Activated T-cell treated with anti-CD3 and anti-CD28 coated beads, Interleukin-2, amount 50 U/mL, for 72 hours (primary cell): ENCODE data around the gene HBB. TPM values are rescaled to one million over a fixed set of nuclear protein-coding genes. Genes with fewer than 3 reads are reported as not detected.

ENCODE experiments used
- ATAC-seq, 2 donors: fragments of 150-1000 bp; cut with Tn5 transposase; replicated peaks in 1 of 2; 2 replicates each; pipeline ENCODE4 v1.10.0; 2021; ENCODE audit warnings: moderate library complexity in 2 of 2, mild to moderate bottlenecking in 1 of 2
- DNase-seq, 2 donors: peaks; one replicate each; pipeline ENCODE4 v3.0.0; 2021 to 2022; ENCODE audit warnings: mixed read lengths in 1 of 2
- H3K27ac Mint-ChIP-seq: one replicate; pipeline ENCODE4 v1.8.0; 2022; ENCODE audit warnings: mild to moderate bottlenecking, moderate library complexity, mixed read lengths
- H3K27me3 Mint-ChIP-seq: one replicate; pipeline ENCODE4 v1.8.0; 2022; ENCODE audit warnings: low read depth, mixed read lengths
- H3K36me3 Mint-ChIP-seq, 2 donors: one replicate each; pipeline ENCODE4 v1.8.0; 2022; ENCODE audit warnings: mixed read lengths in 2 of 2, mild to moderate bottlenecking in 1 of 2; ENCODE audit not compliant: insufficient read depth in 2 of 2
- H3K4me1 Mint-ChIP-seq: one replicate; pipeline ENCODE4 v1.8.0; 2022; ENCODE audit warnings: low read depth, mixed read lengths
- H3K4me3 Mint-ChIP-seq, 2 donors: one replicate each; pipeline ENCODE4 v1.8.0; 2022; ENCODE audit warnings: mild to moderate bottlenecking in 2 of 2, mixed read lengths in 2 of 2, moderate library complexity in 2 of 2
- H3K9me3 Mint-ChIP-seq, 2 donors: one replicate each; pipeline ENCODE4 v1.8.0; 2022; ENCODE audit warnings: mixed read lengths in 2 of 2
- total RNA-seq, 2 donors: library from RNA; stranded (reverse); gene quantifications; one replicate each; pipeline ENCODE4 v1.2.3, GENCODE V29; 2022

The HBB gene
- total RNA-seq, 2 donors from 2014 or later = not detected

GRCh38 chr11:5229796-5230195 lies 2.9 kb upstream of the HBB start:
- no peak overlapping the region for H3K27ac Mint-ChIP-seq
- H3K4me3 Mint-ChIP-seq = no peak overlapping the region
- no peaks in the 10 kb centered on the region for H3K27me3 Mint-ChIP-seq
- peaks cover 6% of the 10 kb centered on the region for H3K4me1 Mint-ChIP-seq
- DNase-seq (no peak), ATAC-seq (no peak)
- no peaks in the 10 kb centered on the region for H3K36me3 Mint-ChIP-seq
- no peaks in the 10 kb centered on the region for H3K9me3 Mint-ChIP-seq

- Mint-ChIP-seq H3K27ac (no peak overlapping the region), H3K36me3 (no peaks in the 10 kb centered on the region), H3K27me3 (no peaks in the 10 kb centered on the region), H3K4me1 (peaks cover 2% of the 10 kb centered on the region), H3K9me3 (no peaks in the 10 kb centered on the region), H3K4me3 (no peak overlapping the region)
- ATAC-seq (no peak), DNase-seq (no peak)
Observed at GRCh38 chr11:5229356-5229755, 2.5 kb upstream of the HBB start.

GRCh38 chr11:5228124-5228523 lies 1.3 kb upstream of the HBB start:
- H3K27me3 Mint-ChIP-seq = no peaks in the 10 kb centered on the region
- no peaks in the 10 kb centered on the region for H3K36me3 Mint-ChIP-seq
- no peaks in the 10 kb centered on the region for H3K4me1 Mint-ChIP-seq
- no peak overlapping the region for H3K4me3 Mint-ChIP-seq
- no peak overlapping the region for H3K27ac Mint-ChIP-seq
- no peaks in the 10 kb centered on the region for H3K9me3 Mint-ChIP-seq
- no peak for ATAC-seq
- DNase-seq = no peak

- Mint-ChIP-seq H3K4me1 (no peaks in the 10 kb centered on the region), H3K27me3 (no peaks in the 10 kb centered on the region), H3K4me3 (no peak overlapping the region), H3K9me3 (no peaks in the 10 kb centered on the region), H3K27ac (no peak overlapping the region), H3K36me3 (no peaks in the 10 kb centered on the region)
- ATAC-seq (no peak), DNase-seq (no peak)
Observed at GRCh38 chr11:5227681-5228080, 810 bp upstream of the HBB start.

- DNase-seq = no peak
- H3K36me3 Mint-ChIP-seq = no peaks in the 10 kb centered on the region
- H3K4me1 Mint-ChIP-seq = no peaks in the 10 kb centered on the region
- no peaks in the 10 kb centered on the region for H3K27me3 Mint-ChIP-seq
- no peak overlapping the region for H3K27ac Mint-ChIP-seq
- no peak overlapping the region for H3K4me3 Mint-ChIP-seq
- no peak for ATAC-seq
- H3K9me3 Mint-ChIP-seq = no peaks in the 10 kb centered on the region
Observed at GRCh38 chr11:5225480-5225871, 1.4 kb downstream of the HBB start.

GRCh38 chr11:5224538-5225479 lies 2.1 kb downstream of the HBB start:
- ATAC-seq (no peak), DNase-seq (no peak)
- Mint-ChIP-seq H3K4me3 (no peak overlapping the region), H3K9me3 (no peaks in the 10 kb centered on the region), H3K36me3 (no peaks in the 10 kb centered on the region), H3K27me3 (no peaks in the 10 kb centered on the region), H3K4me1 (no peaks in the 10 kb centered on the region), H3K27ac (no peak overlapping the region)

- no peak for DNase-seq
- ATAC-seq = no peak
- Mint-ChIP-seq H3K9me3 (peaks cover 0 to 4% of the 10 kb centered on the region in 2 donors), H3K4me1 (no peaks in the 10 kb centered on the region), H3K27ac (no peak overlapping the region), H3K36me3 (peaks cover 0 to 2% of the 10 kb centered on the region in 2 donors), H3K4me3 (no peak overlapping the region), H3K27me3 (no peaks in the 10 kb centered on the region)
Observed at GRCh38 chr11:5223686-5224085, 3.2 kb downstream of the HBB start.

GRCh38 chr11:5223146-5223545 lies 3.7 kb downstream of the HBB start:
- Mint-ChIP-seq H3K36me3 (peaks cover 0 to 2% of the 10 kb centered on the region in 2 donors), H3K9me3 (peaks cover 0 to 4% of the 10 kb centered on the region in 2 donors), H3K4me3 (no peak overlapping the region), H3K4me1 (no peaks in the 10 kb centered on the region), H3K27me3 (no peaks in the 10 kb centered on the region), H3K27ac (no peak overlapping the region)
- ATAC-seq = no peak
- no peak for DNase-seq

GRCh38 chr11:5210376-5210885 lies 16.4 kb downstream of the HBB start:
- no peaks in the 10 kb centered on the region for H3K27me3 Mint-ChIP-seq
- no peak overlapping the region for H3K27ac Mint-ChIP-seq
- H3K9me3 Mint-ChIP-seq = peaks cover 1 to 2% of the 10 kb centered on the region in 2 donors
- ATAC-seq = no peak
- no peak overlapping the region for H3K4me3 Mint-ChIP-seq
- no peaks in the 10 kb centered on the region for H3K36me3 Mint-ChIP-seq
- no peak for DNase-seq
- no peaks in the 10 kb centered on the region for H3K4me1 Mint-ChIP-seq

- no peak overlapping the region for H3K4me3 Mint-ChIP-seq
- no peak for ATAC-seq
- H3K27me3 Mint-ChIP-seq = no peaks in the 10 kb centered on the region
- no peak for DNase-seq
- H3K4me1 Mint-ChIP-seq = no peaks in the 10 kb centered on the region
- no peaks in the 10 kb centered on the region for H3K36me3 Mint-ChIP-seq
- H3K9me3 Mint-ChIP-seq = no peaks in the 10 kb centered on the region
- H3K27ac Mint-ChIP-seq = no peak overlapping the region
Observed at GRCh38 chr11:5204787-5205186, 22.1 kb downstream of the HBB start.

GRCh38 chr11:5203366-5203765 lies 23.5 kb downstream of the HBB start:
- H3K36me3 Mint-ChIP-seq = no peaks in the 10 kb centered on the region
- H3K9me3 Mint-ChIP-seq = no peaks in the 10 kb centered on the region
- no peaks in the 10 kb centered on the region for H3K27me3 Mint-ChIP-seq
- H3K4me3 Mint-ChIP-seq = no peak overlapping the region
- ATAC-seq = no peak
- no peak for DNase-seq
- H3K4me1 Mint-ChIP-seq = no peaks in the 10 kb centered on the region
- no peak overlapping the region for H3K27ac Mint-ChIP-seq

GRCh38 chr11:5200582-5200981 lies 26.3 kb downstream of the HBB start, which contains the start of gene OR51V1:
Gene OR51V1, minus strand, starts transcription at chr11:5200682. Its CDS starts 0 bp downstream, at chr11:5200682.
- no peaks in the 10 kb centered on the region for H3K9me3 Mint-ChIP-seq
- DNase-seq = no peak
- H3K4me3 Mint-ChIP-seq = no peak within 1 kb of the TSS
- no peaks in the 10 kb centered on the region for H3K27me3 Mint-ChIP-seq
- ATAC-seq = no peak
- no peaks in the 10 kb centered on the region for H3K36me3 Mint-ChIP-seq
- H3K27ac Mint-ChIP-seq = no peak within 1 kb of the TSS
- H3K4me1 Mint-ChIP-seq = no peaks in the 10 kb centered on the region

GRCh38 chr11:5198285-5198684 lies 28.6 kb downstream of the HBB start:
- Mint-ChIP-seq H3K36me3 (no peaks in the 10 kb centered on the region), H3K27me3 (no peaks in the 10 kb centered on the region), H3K27ac (no peak overlapping the region), H3K9me3 (no peaks in the 10 kb centered on the region), H3K4me1 (no peaks in the 10 kb centered on the region), H3K4me3 (no peak overlapping the region)
- ATAC-seq (no peak), DNase-seq (no peak)

- no peak overlapping the region for H3K27ac Mint-ChIP-seq
- ATAC-seq (no peak), DNase-seq (no peak)
- no peak overlapping the region for H3K4me3 Mint-ChIP-seq
- H3K9me3 Mint-ChIP-seq = no peaks in the 10 kb centered on the region
- no peaks in the 10 kb centered on the region for H3K36me3 Mint-ChIP-seq
- H3K27me3 Mint-ChIP-seq = no peaks in the 10 kb centered on the region
- H3K4me1 Mint-ChIP-seq = no peaks in the 10 kb centered on the region
Observed at GRCh38 chr11:5197536-5197935, 29.3 kb downstream of the HBB start.
